H1 (cell line): ENCODE data around the gene WNT9B. TPM values are rescaled to one million over a fixed set of nuclear protein-coding genes. Genes with fewer than 3 reads are reported as not detected.

Experiments
- CTCF ChIA-PET: fragments of 300-600 bp; sonication (Branson Sonifier 250); formaldehyde crosslinking; loops from one replicate; lab custom pipeline; 2021; ENCODE audit not compliant: partially characterized antibody; lab: Charles Lee
- POLR2A ChIA-PET: fragments of 300-600 bp; sonication (Branson Sonifier 250); formaldehyde crosslinking; loops from one replicate; lab custom pipeline; 2021; ENCODE audit warnings: inconsistent platforms; ENCODE audit not compliant: partially characterized antibody; lab: Charles Lee
- DNase-seq, 2 experiments: peaks; one replicate each; pipeline versions ENCODE4 v3.0.0 to v3.0.0-alpha.2; 2010 to 2022; ENCODE audit warnings: low spot score in 2 of 2, low read depth in 1 of 2, mixed read lengths in 1 of 2
- FAIRE-seq: peaks from 2 replicates; lab custom pipeline; 2011; peaks lifted over from hg19 to GRCh38; lab: Jason Lieb, UNC
- H2AFZ ChIP-seq: 2 replicates; pipeline ENCODE4 v1.8.1; 2012; ENCODE audit warnings: low read length, inconsistent platforms
- H2AK5ac ChIP-seq: 2 replicates; pipeline ENCODE4 v1.6.1; 2013; ENCODE audit warnings: low read depth, low read length
- H2BK120ac ChIP-seq: replicated peaks from 2 replicates; pipeline ENCODE3; 2013; ENCODE audit warnings: low read depth, low read length, inconsistent platforms
- H2BK12ac ChIP-seq: 2 replicates; pipeline ENCODE4 v1.6.1; 2013; ENCODE audit warnings: low read depth, low read length
- H2BK15ac ChIP-seq: 2 replicates; pipeline ENCODE4 v1.6.1; 2013; ENCODE audit warnings: low read length
- H2BK20ac ChIP-seq: 2 replicates; pipeline ENCODE4 v1.6.1; 2013; ENCODE audit warnings: low read length
- H2BK5ac ChIP-seq: 2 replicates; pipeline ENCODE4 v1.6.1; 2013; ENCODE audit warnings: low read depth, low read length
- H3K14ac ChIP-seq: 2 replicates; pipeline ENCODE4 v1.6.1; 2013; ENCODE audit warnings: inconsistent platforms; ENCODE audit not compliant: insufficient read length
- H3K18ac ChIP-seq: 2 replicates; pipeline ENCODE4 v1.6.1; 2013; ENCODE audit warnings: low read length; ENCODE audit errors: extremely low read depth
- H3K23ac ChIP-seq: 2 replicates; pipeline ENCODE4 v1.6.1; 2013; ENCODE audit warnings: inconsistent platforms; ENCODE audit not compliant: insufficient read length
- H3K23me2 ChIP-seq: 2 replicates; pipeline ENCODE4 v1.6.1; 2013; ENCODE audit warnings: low read depth, low read length
- H3K27ac ChIP-seq: 2 replicates; pipeline ENCODE4 v1.6.1; 2011; ENCODE audit warnings: low read depth, low read length, inconsistent platforms
- H3K27me3 ChIP-seq, 4 experiments: replicated peaks in 1 of 4; 1 replicate in 1 of 4; 2 replicates in 3 of 4; pipeline versions ENCODE4 v1.6.1 to v1.8.1; 2011 to 2013; ENCODE audit warnings: low read length in 3 of 4, mild to moderate bottlenecking in 3 of 4, inconsistent platforms in 2 of 4, mixed read lengths in 2 of 4, moderate library complexity in 1 of 4; ENCODE audit not compliant: control insufficient read depth in 3 of 4, insufficient read depth in 3 of 4; ENCODE audit errors: extremely low read depth in 1 of 4
- H3K36me3 ChIP-seq, 4 experiments: 2 replicates each; pipeline versions ENCODE4 v1.6.1 to v1.8.1; 2011 to 2013; ENCODE audit warnings: mild to moderate bottlenecking in 4 of 4, low read length in 3 of 4, moderate library complexity in 2 of 4, control low read depth in 1 of 4, inconsistent platforms in 1 of 4; ENCODE audit not compliant: insufficient read depth in 4 of 4, control insufficient read depth in 2 of 4
- H3K4ac ChIP-seq: replicated peaks from 2 replicates; pipeline ENCODE3; 2013; ENCODE audit warnings: low read length, low read depth, mixed read lengths, inconsistent platforms; ENCODE audit not compliant: insufficient read length
- H3K4me1 ChIP-seq, 4 experiments: replicated peaks in 1 of 4; 1 replicate in 1 of 4; 2 replicates in 3 of 4; pipeline versions ENCODE4 v1.6.1 to v1.8.1; 2011 to 2013; ENCODE audit warnings: low read length in 3 of 4, inconsistent platforms in 2 of 4, mixed read lengths in 1 of 4; ENCODE audit not compliant: insufficient read depth in 4 of 4, control insufficient read depth in 3 of 4
- H3K4me2 ChIP-seq, 2 experiments: 2 replicates each; pipeline versions ENCODE4 v1.6.1 to v1.8.1; 2011 to 2013; ENCODE audit warnings: low read depth in 2 of 2, low read length in 2 of 2, control low read depth in 1 of 2, inconsistent platforms in 1 of 2, mild to moderate bottlenecking in 1 of 2; ENCODE audit not compliant: insufficient read depth in 1 of 2
- H3K4me3 ChIP-seq, 4 experiments: fragments of 200-600, 300-600 bp in 1 of 4; sonication (generic), shearing (Covaris generic), sonication (Bioruptor Twin) in 1 of 4; 2 replicates each; pipeline versions ENCODE4 v1.5.1 to v1.8.1; 2011 to 2016; ENCODE audit warnings: low read length in 4 of 4, low read depth in 3 of 4, control low read depth in 2 of 4, inconsistent platforms in 2 of 4, mild to moderate bottlenecking in 2 of 4, mixed read lengths in 1 of 4, moderate library complexity in 1 of 4; ENCODE audit not compliant: insufficient read depth in 2 of 4; ENCODE audit errors: extremely low read depth in 1 of 4
- H3K56ac ChIP-seq: replicated peaks from 2 replicates; pipeline ENCODE3; 2013; ENCODE audit warnings: low read depth, mild to moderate bottlenecking, mixed read lengths, low read length, inconsistent platforms; ENCODE audit not compliant: insufficient read length
- H3K79me1 ChIP-seq: 2 replicates; pipeline ENCODE4 v1.6.1; 2013; ENCODE audit warnings: low read depth, low read length, control low read depth
- H3K79me2 ChIP-seq, 2 experiments: 2 replicates each; pipeline versions ENCODE4 v1.6.1 to v1.8.1; 2012 to 2013; ENCODE audit warnings: low read length in 2 of 2, mild to moderate bottlenecking in 2 of 2, inconsistent platforms in 1 of 2; ENCODE audit not compliant: insufficient read depth in 2 of 2, control insufficient read depth in 1 of 2
- H3K9ac ChIP-seq, 4 experiments: replicated peaks in 1 of 4; 1 replicate in 1 of 4; 2 replicates in 3 of 4; pipeline versions ENCODE4 v1.6.1 to v1.8.1; 2011 to 2013; ENCODE audit warnings: low read depth in 3 of 4, low read length in 3 of 4, control low read depth in 2 of 4, mild to moderate bottlenecking in 2 of 4, moderate library complexity in 2 of 4, inconsistent platforms in 1 of 4; ENCODE audit errors: extremely low read depth in 1 of 4
- H3K9me3 ChIP-seq, 2 experiments: 2 replicates each; pipeline versions ENCODE4 v1.6.1 to v1.8.1; 2012 to 2013; ENCODE audit warnings: mild to moderate bottlenecking in 2 of 2, moderate library complexity in 2 of 2, control low read depth in 1 of 2, inconsistent platforms in 1 of 2, low read depth in 1 of 2, low read length in 1 of 2, mixed read lengths in 1 of 2; ENCODE audit not compliant: insufficient read depth in 2 of 2
- H4K20me1 ChIP-seq, 2 experiments: replicated peaks in 1 of 2; 2 replicates each; pipeline versions ENCODE3 to v1.8.1; 2011 to 2013; ENCODE audit warnings: inconsistent platforms in 2 of 2, low read length in 2 of 2, mild to moderate bottlenecking in 1 of 2; ENCODE audit not compliant: insufficient read depth in 2 of 2, control insufficient read depth in 1 of 2
- H4K5ac ChIP-seq: 2 replicates; pipeline ENCODE4 v1.6.1; 2013; ENCODE audit warnings: low read length, low read depth, mixed read lengths, inconsistent platforms; ENCODE audit not compliant: insufficient read length
- H4K8ac ChIP-seq: 2 replicates; pipeline ENCODE4 v1.8.0; 2013; ENCODE audit warnings: mild to moderate bottlenecking, moderate library complexity, low read length, inconsistent platforms; ENCODE audit not compliant: insufficient read depth; ENCODE audit errors: extremely low read depth
- H4K91ac ChIP-seq: replicated peaks from 2 replicates; pipeline ENCODE3; 2013; ENCODE audit warnings: low read length, mixed read lengths, inconsistent platforms; ENCODE audit not compliant: insufficient read length
- CHD1 ChIP-seq: IDR thresholded peaks from 2 replicates; pipeline ENCODE4 v1.6.1; 2012; ENCODE audit warnings: low read depth, low read length, improper control_type of control experiment
- EP300 ChIP-seq, 2 experiments: IDR thresholded peaks; 1 replicate in 1 of 2; 2 replicates in 1 of 2; pipeline ENCODE4 v1.6.1; 2011 to 2012; ENCODE audit warnings: low read depth in 2 of 2, low read length in 2 of 2, mild to moderate bottlenecking in 2 of 2, borderline replicate concordance in 1 of 2, inconsistent platforms in 1 of 2, moderate library complexity in 1 of 2
- GABPA ChIP-seq: IDR thresholded peaks from 2 replicates; pipeline ENCODE4 v1.6.1; 2011; ENCODE audit warnings: mild to moderate bottlenecking, low read length, moderate library complexity, borderline replicate concordance; ENCODE audit not compliant: insufficient read depth
- SIN3A ChIP-seq, 2 experiments: IDR thresholded peaks in 1 of 2; conservative IDR thresholded peaks in 1 of 2; 2 replicates each; pipeline ENCODE4 v1.6.1; 2011 to 2012; ENCODE audit warnings: low read length in 2 of 2, improper control_type of control experiment in 1 of 2, low read depth in 1 of 2, mild to moderate bottlenecking in 1 of 2
- WGBS, 2 experiments: shearing (Covaris generic) in 1 of 2; methylation state at CpG; one replicate each; pipeline versions ENCODE4 v1.1.6 to v1.1.7; 2013 to 2015; ENCODE audit warnings: low lambda C conversion rate in 2 of 2, mixed read lengths in 2 of 2, inconsistent platforms in 1 of 2, low coverage in 1 of 2, missing lambda C conversion rate in 1 of 2; ENCODE audit not compliant: insufficient replicate concordance in 2 of 2, insufficient coverage in 1 of 2, insufficient read length in 1 of 2; ENCODE audit errors: extremely low coverage in 1 of 2, missing lambda C conversion rate in 1 of 2; 5-methylcytosine and 5-hydroxymethylcytosine counted together
- polyA plus RNA-seq, 7 experiments: library from polyadenylated mRNA; depleted of rRNA in 3 of 7; stranded (reverse) in 5 of 7; unstranded in 2 of 7; fragments of >200 nt in 5 of 7; fragments of 200-250 nt in 2 of 7; gene quantifications; 1 replicate in 5 of 7; 2 replicates in 1 of 7; 4 replicates in 1 of 7; pipeline versions ENCODE4 v1.2.1 to v1.2.3, GENCODE V29; 2011 to 2013; ENCODE audit warnings: missing spikeins in 2 of 7, mixed read lengths in 2 of 7
- total RNA-seq: library from RNA; stranded (reverse); fragmentation: NEBNext Ultra II Directional; extraction: Animal tissue kit (Norgen Biotek cat#: 25700); gene quantifications from 2 replicates; pipeline ENCODE4 v1.2.1, GENCODE V29; 2021

The WNT9B gene
- total and polyA plus RNA-seq, 2 of the 8 experiments (the other 6 are each of a cell fraction or from before 2014, with no cell fraction given): 0.21 TPM; not detected in 1

- Histone ChIP-seq H2BK120ac (no peak overlapping the region), H2AFZ (no peak overlapping the region), H3K36me3 (no peaks in the 10 kb centered on the region), H3K14ac (no peak overlapping the region), H3K27ac (no peak overlapping the region), H3K79me2 (no peaks in the 10 kb centered on the region), H2BK15ac (no peak overlapping the region), H3K4me3 (no peak overlapping the region), H4K8ac (no peak overlapping the region), H3K4me2 (no peak overlapping the region), H3K18ac (no peak overlapping the region), H4K20me1 (no peaks in the 10 kb centered on the region), H4K91ac (no peak overlapping the region), H3K4me1 (peaks cover 0 to 5% (median 3%) of the 10 kb centered on the region in 4 experiments; a peak in 4 of 7 replicates), H4K5ac (no peak overlapping the region), H3K9me3 (no peaks in the 10 kb centered on the region), H3K4ac (no peak overlapping the region), H3K23ac (no peak overlapping the region), H3K23me2 (peaks cover 14% of the 10 kb centered on the region), H2BK12ac (no peak overlapping the region), H2AK5ac (no peak overlapping the region), H3K27me3 (peaks cover 20 to 34% (median 31%) of the 10 kb centered on the region in 4 experiments), H2BK20ac (no peak overlapping the region), H2BK5ac (no peak overlapping the region), H3K9ac (no peak overlapping the region), H3K79me1 (no peaks in the 10 kb centered on the region), H3K56ac (no peak overlapping the region)
- DNase-seq (no peak), FAIRE-seq (no peak)
- WGBS, 2 experiments: 81% methylated on average over 4 of the region's 4 CpGs; no CpG with 5 or more reads in 1 of the 2 experiments
- TF ChIP-seq CHD1: no peak
- TF ChIP-seq GABPA: no peak
- no peak for TF ChIP-seq EP300 (IDR thresholded peaks at IDR 0.05; ENCODE audit: borderline replicate concordance in 1 of 2, low read depth in 2 of 2, low read length in 2 of 2)
- TF ChIP-seq SIN3A (conservative IDR thresholded peaks at IDR 0.05 in 1 of 2, IDR thresholded peaks at IDR 0.05 in 1 of 2; ENCODE audit: low read depth in 1 of 2, low read length in 2 of 2): no peak
- ChIA-PET POLR2A (interaction anchor here (1.5 kb wide), 2 partner anchors 8 to 84 kb away, joined by 3 to 5 read pairs; no protein-coding TSS in a partner anchor), CTCF (interaction anchor here (0.6 to 5.2 kb wide), 6 partner anchors 10 to 124 kb away, joined by 3 to 35 read pairs (median 6); partner anchors contain the start of gene RPRML)
These were observed 3.6 kb downstream of the WNT9B start for GRCh38 chr17:46854948-46855347.
